Measurements from ENCODE around the gene SOS2. TPM values are rescaled to one million over a fixed set of nuclear protein-coding genes. Genes with fewer than 3 reads are reported as not detected.

SOS2 gene
- total RNA-seq, 1 experiment from 2014 or later, result 13.9 TPM

- no peak for DNase-seq
- no TSS peak for BruUV-seq (replicated peaks)
- H3K9me3 ChIP-seq, result no peaks in the 10 kb centered on the region
- no peaks in the 10 kb centered on the region for H3K9me3 Mint-ChIP-seq (ENCODE audit: unreplicated experiment)
- no peak overlapping the region for H3K27ac Mint-ChIP-seq (ENCODE audit: unreplicated experiment)
- H3K36me3 ChIP-seq (ENCODE audit: control insufficient read depth, insufficient read depth, low read length), result no peaks in the 10 kb centered on the region
- ChIA-PET CTCF (no interaction called here), POLR2A (no interaction called here)
- peaks cover 5% of the 10 kb centered on the region for H3K36me3 Mint-ChIP-seq (ENCODE audit: insufficient read depth, unreplicated experiment)
- TF ChIP-seq, protein P1, sequence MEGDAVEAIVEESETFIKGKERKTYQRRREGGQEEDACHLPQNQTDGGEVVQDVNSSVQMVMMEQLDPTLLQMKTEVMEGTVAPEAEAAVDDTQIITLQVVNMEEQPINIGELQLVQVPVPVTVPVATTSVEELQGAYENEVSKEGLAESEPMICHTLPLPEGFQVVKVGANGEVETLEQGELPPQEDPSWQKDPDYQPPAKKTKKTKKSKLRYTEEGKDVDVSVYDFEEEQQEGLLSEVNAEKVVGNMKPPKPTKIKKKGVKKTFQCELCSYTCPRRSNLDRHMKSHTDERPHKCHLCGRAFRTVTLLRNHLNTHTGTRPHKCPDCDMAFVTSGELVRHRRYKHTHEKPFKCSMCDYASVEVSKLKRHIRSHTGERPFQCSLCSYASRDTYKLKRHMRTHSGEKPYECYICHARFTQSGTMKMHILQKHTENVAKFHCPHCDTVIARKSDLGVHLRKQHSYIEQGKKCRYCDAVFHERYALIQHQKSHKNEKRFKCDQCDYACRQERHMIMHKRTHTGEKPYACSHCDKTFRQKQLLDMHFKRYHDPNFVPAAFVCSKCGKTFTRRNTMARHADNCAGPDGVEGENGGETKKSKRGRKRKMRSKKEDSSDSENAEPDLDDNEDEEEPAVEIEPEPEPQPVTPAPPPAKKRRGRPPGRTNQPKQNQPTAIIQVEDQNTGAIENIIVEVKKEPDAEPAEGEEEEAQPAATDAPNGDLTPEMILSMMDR (IDR thresholded peaks at IDR 0.05; ENCODE audit: insufficient read depth in 1 of 2, low read depth in 1 of 2, low read length in 1 of 2, severe bottlenecking in 1 of 2, unreplicated experiment in 1 of 2), result no peak
- no peaks in the 10 kb centered on the region for H3K4me1 ChIP-seq
- H3K4me1 Mint-ChIP-seq (ENCODE audit: low read depth, unreplicated experiment), result no peaks in the 10 kb centered on the region
- no peak overlapping the region for H3K4me3 Mint-ChIP-seq (ENCODE audit: unreplicated experiment)
- intact Hi-C loops (cut with micrococcal nuclease; ENCODE audit: unreplicated experiment), result no loop called here
- H3K27me3 ChIP-seq (replicated peaks; ENCODE audit: control insufficient read depth, insufficient read depth, low read length), result no peaks in the 10 kb centered on the region
- H3K27me3 Mint-ChIP-seq (ENCODE audit: insufficient read depth, unreplicated experiment), result no peaks in the 10 kb centered on the region
- no peak overlapping the region for H3K4me3 ChIP-seq (ENCODE audit: low read depth, low read length)
These were observed 33.7 kb upstream of the SOS2 start for GRCh38 chr14:50265029-50265428.

GRCh38 chr14:50263321-50263720 lies 31.9 kb upstream of the SOS2 start:
- intact Hi-C loops (cut with micrococcal nuclease; ENCODE audit: unreplicated experiment), result no loop called here
- H3K4me3 Mint-ChIP-seq (ENCODE audit: unreplicated experiment), result no peak overlapping the region
- no peaks in the 10 kb centered on the region for H3K4me1 Mint-ChIP-seq (ENCODE audit: low read depth, unreplicated experiment)
- no peaks in the 10 kb centered on the region for H3K27me3 ChIP-seq (replicated peaks; ENCODE audit: control insufficient read depth, insufficient read depth, low read length)
- no peak overlapping the region for H3K4me3 ChIP-seq (ENCODE audit: low read depth, low read length)
- no peaks in the 10 kb centered on the region for H3K9me3 Mint-ChIP-seq (ENCODE audit: unreplicated experiment)
- no peak for DNase-seq
- no peaks in the 10 kb centered on the region for H3K36me3 ChIP-seq (ENCODE audit: control insufficient read depth, insufficient read depth, low read length)
- CTCF ChIA-PET, result no interaction called here
- no TSS peak for BruUV-seq (replicated peaks)
- POLR2A ChIA-PET, result no interaction called here
- peaks cover 5% of the 10 kb centered on the region for H3K36me3 Mint-ChIP-seq (ENCODE audit: insufficient read depth, unreplicated experiment)
- H3K4me1 ChIP-seq, result no peaks in the 10 kb centered on the region
- H3K27ac Mint-ChIP-seq (ENCODE audit: unreplicated experiment), result no peak overlapping the region
- H3K27me3 Mint-ChIP-seq (ENCODE audit: insufficient read depth, unreplicated experiment), result no peaks in the 10 kb centered on the region
- TF ChIP-seq, protein P1 (IDR thresholded peaks at IDR 0.05; ENCODE audit: insufficient read depth in 1 of 2, low read depth in 1 of 2, low read length in 1 of 2, severe bottlenecking in 1 of 2, unreplicated experiment in 1 of 2), result no peak
- H3K9me3 ChIP-seq, result no peaks in the 10 kb centered on the region

DNA sequence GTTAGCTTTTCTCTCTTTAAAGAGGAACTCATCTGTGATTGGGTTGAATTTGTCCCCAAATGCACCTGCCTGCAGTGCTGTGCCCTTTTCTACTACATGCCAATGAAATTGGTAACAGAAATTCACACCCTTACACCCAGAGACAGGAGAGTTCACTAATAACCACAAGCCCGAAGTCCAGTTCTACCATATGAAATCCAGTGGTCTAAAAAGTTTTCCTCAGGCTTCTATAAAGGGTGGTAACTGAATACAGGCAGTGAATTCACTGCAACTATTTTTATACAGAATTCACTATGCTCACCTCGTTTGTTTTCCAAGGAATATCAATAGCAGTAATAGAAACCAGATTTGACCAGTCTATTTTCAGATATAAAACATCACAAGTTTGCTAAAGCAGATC lies 31.5 kb upstream of the SOS2 start:
- H3K4me1 ChIP-seq, result no peaks in the 10 kb centered on the region
- POLR2A ChIA-PET, result no interaction called here
- TF ChIP-seq, protein P1 (IDR thresholded peaks at IDR 0.05; ENCODE audit: insufficient read depth in 1 of 2, low read depth in 1 of 2, low read length in 1 of 2, severe bottlenecking in 1 of 2, unreplicated experiment in 1 of 2), result no peak
- no peak overlapping the region for H3K4me3 Mint-ChIP-seq (ENCODE audit: unreplicated experiment)
- H3K27ac Mint-ChIP-seq (ENCODE audit: unreplicated experiment), result no peak overlapping the region
- DNase-seq, result no peak
- H3K9me3 Mint-ChIP-seq (ENCODE audit: unreplicated experiment), result no peaks in the 10 kb centered on the region
- H3K36me3 ChIP-seq (ENCODE audit: control insufficient read depth, insufficient read depth, low read length), result no peaks in the 10 kb centered on the region
- CTCF ChIA-PET, result no interaction called here
- BruUV-seq (replicated peaks), result no TSS peak
- no peaks in the 10 kb centered on the region for H3K9me3 ChIP-seq
- no peaks in the 10 kb centered on the region for H3K27me3 Mint-ChIP-seq (ENCODE audit: insufficient read depth, unreplicated experiment)
- H3K36me3 Mint-ChIP-seq (ENCODE audit: insufficient read depth, unreplicated experiment), result peaks cover 5% of the 10 kb centered on the region
- H3K4me1 Mint-ChIP-seq (ENCODE audit: low read depth, unreplicated experiment), result no peaks in the 10 kb centered on the region
- intact Hi-C loops (cut with micrococcal nuclease; ENCODE audit: unreplicated experiment), result no loop called here
- H3K27me3 ChIP-seq (replicated peaks; ENCODE audit: control insufficient read depth, insufficient read depth, low read length), result no peaks in the 10 kb centered on the region
- no peak overlapping the region for H3K4me3 ChIP-seq (ENCODE audit: low read depth, low read length)

Measured in Caco-2 (cell line).